CD4-positive, alpha-beta T cell (primary cell): ENCODE data around the gene RPS27A. TPM values are rescaled to one million over a fixed set of nuclear protein-coding genes. Genes with fewer than 3 reads are reported as not detected.
"Not testable (repeated sequence)": the region's sequence is repeated elsewhere in the genome, so short reads cannot be mapped to it uniquely, and the experiment has no call there.

Experiments used
- ATAC-seq: fragments of 200-7000 bp; cut with Tn5 transposase; one replicate; pipeline ENCODE4 v1.10.0; 2022; ENCODE audit warnings: mild to moderate bottlenecking; ENCODE audit not compliant: poor library complexity
- CTCF ChIA-PET: fragments of 350-600 bp; sonication (Branson Sonifier 250); formaldehyde crosslinking; loops from one replicate; lab custom pipeline; 2021; ENCODE audit warnings: antibody characterized with exemption, inconsistent platforms; lab: Charles Lee
- POLR2A ChIA-PET: fragments of 350-600 bp; sonication (Branson Sonifier 250); formaldehyde crosslinking; loops from one replicate; lab custom pipeline; 2021; ENCODE audit warnings: antibody characterized with exemption, inconsistent platforms; lab: Charles Lee
- DNase-seq, 14 experiments: peaks; one replicate each; pipeline ENCODE4 v3.0.0-alpha.2; 2013 to 2020; ENCODE audit warnings: mixed read lengths in 2 of 14
- H3K27ac ChIP-seq, 2 donors: one replicate each; pipeline versions ENCODE4 v1.5.1 to v1.7.0; 2013; ENCODE audit warnings: low read length in 2 of 2, low read depth in 1 of 2, mild to moderate bottlenecking in 1 of 2
- H3K27me3 ChIP-seq, 2 experiments: 1 replicate in 1 of 2; 2 replicates in 1 of 2; pipeline versions ENCODE4 v1.6.1 to v1.7.0; 2013; ENCODE audit warnings: low read length in 2 of 2, control low read depth in 1 of 2, mild to moderate bottlenecking in 1 of 2, moderate library complexity in 1 of 2; ENCODE audit not compliant: insufficient read depth in 2 of 2, control insufficient read depth in 1 of 2
- H3K36me3 ChIP-seq: one replicate; pipeline ENCODE4 v1.6.1; 2013; ENCODE audit warnings: low read length, control low read depth; ENCODE audit not compliant: insufficient read depth
- H3K4me1 ChIP-seq: one replicate; pipeline ENCODE4 v1.6.1; 2013; ENCODE audit warnings: low read length, control low read depth; ENCODE audit not compliant: insufficient read depth
- H3K4me3 ChIP-seq: one replicate; pipeline ENCODE4 v1.5.1; 2013; ENCODE audit warnings: mild to moderate bottlenecking, low read length, moderate library complexity
- H3K9me3 ChIP-seq, 2 experiments: 1 replicate in 1 of 2; 2 replicates in 1 of 2; pipeline versions ENCODE4 v1.6.1 to v1.7.0; 2013; ENCODE audit warnings: low read length in 2 of 2, mild to moderate bottlenecking in 2 of 2, control low read depth in 1 of 2, moderate library complexity in 1 of 2; ENCODE audit not compliant: control insufficient read depth in 1 of 2, insufficient read depth in 1 of 2
- H3K27ac Mint-ChIP-seq: one replicate; pipeline ENCODE4 v1.8.0; 2020; ENCODE audit warnings: mixed read lengths
- H3K27me3 Mint-ChIP-seq: one replicate; pipeline ENCODE4 v1.8.0; 2021; ENCODE audit warnings: mixed read lengths
- H3K36me3 Mint-ChIP-seq: one replicate; pipeline ENCODE4 v1.8.0; 2021; ENCODE audit warnings: low read depth, mixed read lengths
- H3K4me1 Mint-ChIP-seq: one replicate; pipeline ENCODE4 v1.8.0; 2021; ENCODE audit warnings: low read depth, mixed read lengths
- H3K4me3 Mint-ChIP-seq: one replicate; pipeline ENCODE4 v1.8.0; 2020; ENCODE audit warnings: mild to moderate bottlenecking, mixed read lengths
- H3K9me3 Mint-ChIP-seq: one replicate; pipeline ENCODE4 v1.8.0; 2020; ENCODE audit warnings: mixed read lengths
- intact Hi-C, 2 experiments: fragments of 100-400 bp; cut with DNase I in 1 of 2; cut with micrococcal nuclease in 1 of 2; formaldehyde crosslinking; loops; one replicate each; pipeline versions ENCODE4 v1.15.1 to v1.9.0; 2023 to 2025; cut with DNase I, micrococcal nuclease
- total RNA-seq, 174 experiments: library from RNA in 2 of 174; stranded (reverse) in 2 of 174; gene quantifications; one replicate each; pipeline ENCODE4 v1.2.3 and lab custom pipeline; 2021 to 2026
- TF ChIP-seq, protein P1 (sequence below): fragments of 200-600 bp; IDR thresholded peaks from one replicate; pipeline ENCODE4 v1.8.0; 2022; ENCODE audit warnings: antibody characterized with exemption, mild to moderate bottlenecking

RPS27A gene
- total RNA-seq, 2 experiments from 2014 or later, result 2,201 to 2,315 TPM

DNA sequence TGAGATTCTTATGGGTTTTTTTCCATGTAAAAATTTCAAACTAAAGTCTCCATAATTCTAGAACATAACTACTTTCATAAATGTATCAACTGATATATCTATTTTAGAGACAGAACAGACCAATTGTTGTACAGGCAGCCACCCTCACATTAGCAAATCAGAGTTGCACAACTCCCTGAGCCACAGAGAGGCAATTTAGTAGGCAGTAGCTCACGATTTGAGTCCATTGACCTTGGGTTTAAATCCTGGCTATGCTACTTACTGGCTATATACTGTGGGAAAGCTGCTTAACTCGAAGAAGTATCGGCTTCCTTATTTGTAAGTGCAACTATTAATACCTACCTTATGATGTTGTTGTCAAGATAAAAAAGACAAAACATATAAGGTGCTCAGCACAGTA lies 20.3 kb downstream of the RPS27A start:
- CTCF ChIA-PET, result no interaction called here
- Histone ChIP-seq H3K4me3 (no peak overlapping the region), H3K27ac (no peak overlapping the region), H3K27me3 (no peaks in the 10 kb centered on the region), H3K36me3 (peaks cover 38% of the 10 kb centered on the region), H3K9me3 (no peaks in the 10 kb centered on the region), H3K4me1 (no peaks in the 10 kb centered on the region)
- DNase-seq (no peak), ATAC-seq (no peak)
- intact Hi-C loops, result no loop called here
- Mint-ChIP-seq H3K4me3 (no peak overlapping the region), H3K4me1 (no peaks in the 10 kb centered on the region), H3K27ac (no peak overlapping the region), H3K36me3 (peaks cover 72% of the 10 kb centered on the region), H3K27me3 (no peaks in the 10 kb centered on the region), H3K9me3 (no peaks in the 10 kb centered on the region)
- POLR2A ChIA-PET, result interaction anchor here (1.4 kb wide), 1 partner anchor 30 kb away, joined by 3 read pairs; no protein-coding TSS in a partner anchor
- TF ChIP-seq, protein P1, sequence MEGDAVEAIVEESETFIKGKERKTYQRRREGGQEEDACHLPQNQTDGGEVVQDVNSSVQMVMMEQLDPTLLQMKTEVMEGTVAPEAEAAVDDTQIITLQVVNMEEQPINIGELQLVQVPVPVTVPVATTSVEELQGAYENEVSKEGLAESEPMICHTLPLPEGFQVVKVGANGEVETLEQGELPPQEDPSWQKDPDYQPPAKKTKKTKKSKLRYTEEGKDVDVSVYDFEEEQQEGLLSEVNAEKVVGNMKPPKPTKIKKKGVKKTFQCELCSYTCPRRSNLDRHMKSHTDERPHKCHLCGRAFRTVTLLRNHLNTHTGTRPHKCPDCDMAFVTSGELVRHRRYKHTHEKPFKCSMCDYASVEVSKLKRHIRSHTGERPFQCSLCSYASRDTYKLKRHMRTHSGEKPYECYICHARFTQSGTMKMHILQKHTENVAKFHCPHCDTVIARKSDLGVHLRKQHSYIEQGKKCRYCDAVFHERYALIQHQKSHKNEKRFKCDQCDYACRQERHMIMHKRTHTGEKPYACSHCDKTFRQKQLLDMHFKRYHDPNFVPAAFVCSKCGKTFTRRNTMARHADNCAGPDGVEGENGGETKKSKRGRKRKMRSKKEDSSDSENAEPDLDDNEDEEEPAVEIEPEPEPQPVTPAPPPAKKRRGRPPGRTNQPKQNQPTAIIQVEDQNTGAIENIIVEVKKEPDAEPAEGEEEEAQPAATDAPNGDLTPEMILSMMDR, result no peak

DNA sequence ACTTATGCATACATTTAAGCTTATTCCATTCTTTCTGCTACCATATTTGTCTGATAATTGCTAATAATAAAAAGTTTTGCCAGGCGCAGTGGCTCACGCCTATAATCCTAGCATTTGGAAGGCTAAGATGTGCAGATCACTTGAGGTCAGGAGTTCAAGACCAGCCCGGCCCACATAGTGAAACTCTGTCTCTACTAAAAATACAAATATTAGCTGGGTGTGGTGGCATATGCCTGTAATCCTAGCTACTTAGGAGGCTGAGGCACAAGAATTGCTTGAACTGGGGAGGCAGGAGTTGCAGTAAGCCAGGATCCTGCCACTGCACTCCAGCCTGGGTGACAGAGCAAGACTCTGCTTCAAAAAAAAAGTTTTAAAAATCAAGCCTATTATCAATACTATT lies 27.1 kb downstream of the RPS27A start:
- H3K27ac ChIP-seq, H3K4me1 ChIP-seq, intact Hi-C loops, H3K4me1 Mint-ChIP-seq, CTCF ChIA-PET, H3K4me3 ChIP-seq, H3K9me3 Mint-ChIP-seq, ATAC-seq, H3K27ac Mint-ChIP-seq, H3K27me3 ChIP-seq, DNase-seq, H3K4me3 Mint-ChIP-seq, H3K9me3 ChIP-seq, H3K27me3 Mint-ChIP-seq: not testable (repeated sequence)
- peaks cover 45% of the 10 kb centered on the region for H3K36me3 ChIP-seq
- H3K36me3 Mint-ChIP-seq, result peaks cover 60% of the 10 kb centered on the region
- POLR2A ChIA-PET, result interaction anchor here (0.6 to 1.0 kb wide), 3 partner anchors 9 to 34 kb away, joined by 3 to 4 read pairs (median 3); no protein-coding TSS in a partner anchor

DNA sequence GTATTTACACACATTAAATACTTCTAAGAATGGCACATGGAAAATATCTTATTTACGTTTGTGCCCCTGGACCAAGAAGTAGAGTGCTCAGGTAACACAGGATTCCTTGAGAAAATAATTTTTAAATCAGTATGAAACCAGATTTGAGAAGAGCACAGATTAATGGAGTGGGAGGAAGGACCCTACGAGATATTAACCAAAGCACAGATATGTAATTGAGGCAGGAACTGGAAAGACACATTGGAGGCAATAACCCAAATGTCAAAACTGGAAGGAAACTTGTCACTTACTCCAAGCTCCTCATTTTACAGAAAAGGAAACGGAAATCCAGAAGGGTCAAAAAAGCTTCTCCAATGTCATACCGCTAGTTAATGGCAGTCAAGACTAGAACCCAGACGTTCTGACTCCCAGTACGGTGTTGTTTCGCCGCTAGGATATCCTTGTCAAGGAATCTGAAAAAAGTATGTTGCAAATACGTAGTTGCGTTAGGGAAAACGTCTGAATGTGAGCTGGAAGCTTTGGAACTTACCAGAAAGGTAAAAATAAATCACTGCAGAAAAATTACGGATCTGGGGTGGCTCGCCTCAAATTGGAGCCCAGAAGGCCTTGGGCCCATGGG lies 35.9 kb downstream of the RPS27A start:
- DNase-seq (peak in 1 of 14 experiments; percentile 6), ATAC-seq (peak; percentile 12)
- Histone ChIP-seq H3K36me3 (peaks cover 11% of the 10 kb centered on the region), H3K9me3 (no peaks in the 10 kb centered on the region), H3K27ac (peak overlapping the region; percentile 66 to 84), H3K27me3 (no peaks in the 10 kb centered on the region), H3K4me1 (peaks cover 15% of the 10 kb centered on the region), H3K4me3 (peak overlapping the region; percentile 87)
- CTCF ChIA-PET, result no interaction called here
- intact Hi-C loops, result loop anchor here (1.0 to 10.0 kb wide), 4 partner anchors 14 to 346 kb away; partner anchors contain the start of genes CCDC88A (in 1 of the 2), CLHC1 (in 1 of the 2), PPP4R3B (in 1 of the 2) and RPS27A (in 1 of the 2)
- Mint-ChIP-seq H3K27ac (peak overlapping the region; percentile 95), H3K27me3 (no peaks in the 10 kb centered on the region), H3K4me1 (peaks cover 19% of the 10 kb centered on the region), H3K9me3 (no peaks in the 10 kb centered on the region), H3K36me3 (peaks cover 42% of the 10 kb centered on the region), H3K4me3 (peak overlapping the region; percentile 96)
- TF ChIP-seq, protein P1, result no peak
- POLR2A ChIA-PET, result interaction anchor here (0.9 to 2.1 kb wide), 4 partner anchors 9 to 252 kb away, joined by 4 to 7 read pairs (median 5); partner anchors contain the start of genes CFAP36, CLHC1 and RPS27A
